HS-5 (cell line): ENCODE results near the gene SETD1B.

Experiments
- DNase-seq: peaks from one replicate; pipeline ENCODE4 v3.0.0-alpha.2; 2012; ENCODE audit warnings: low read depth

The SETD1B gene

DNA sequence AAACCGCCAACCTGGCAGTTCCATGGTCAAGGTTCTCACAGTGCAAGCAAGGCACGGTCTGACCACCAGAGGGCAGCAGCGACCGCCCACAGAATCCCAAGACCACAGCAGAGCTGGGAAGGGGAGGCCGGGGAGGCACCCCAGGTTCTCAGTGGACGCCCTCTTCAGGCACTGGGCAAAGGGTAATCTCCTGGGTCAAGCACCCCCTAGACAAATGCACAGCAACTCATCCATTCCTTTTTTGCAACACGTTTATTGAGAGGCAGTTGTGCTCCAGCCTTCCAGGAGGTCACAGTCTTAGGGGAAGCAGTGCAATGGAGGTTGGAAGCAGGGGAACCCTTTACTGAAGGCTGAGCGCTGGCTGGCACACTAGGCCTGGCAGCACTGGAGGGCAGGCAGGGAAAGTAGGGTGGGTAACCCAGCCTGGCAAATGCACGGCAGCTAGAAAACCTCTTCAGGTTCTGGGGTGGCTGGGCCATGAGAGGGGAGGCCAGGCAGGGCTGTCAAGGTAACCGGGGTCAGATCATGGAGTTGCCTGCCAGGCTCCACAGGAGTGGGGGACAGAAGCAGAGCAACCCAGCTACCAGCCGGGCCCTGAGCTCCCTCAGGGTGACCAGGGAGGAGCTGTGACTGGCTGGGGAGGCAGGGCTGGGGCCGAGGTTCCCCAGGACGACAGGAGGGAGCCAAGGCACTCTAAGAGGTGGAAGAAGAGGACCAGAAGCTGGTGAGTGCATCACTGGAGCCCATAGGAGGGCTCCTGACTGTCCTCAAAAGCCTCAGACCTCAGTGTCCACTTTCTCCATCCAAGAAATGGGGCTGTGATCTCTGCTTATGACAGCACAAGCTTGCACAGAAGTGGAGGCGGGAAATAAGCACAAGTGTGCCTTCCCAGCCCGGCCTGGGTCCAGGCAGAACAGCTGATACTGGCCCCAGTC lies 8.5 kb upstream of the SETD1B start:
- DNase-seq: no peak

GRCh38 chr12:121796855-121797751 lies 6.7 kb upstream of the SETD1B start:
- DNase-seq: no peak

DNA sequence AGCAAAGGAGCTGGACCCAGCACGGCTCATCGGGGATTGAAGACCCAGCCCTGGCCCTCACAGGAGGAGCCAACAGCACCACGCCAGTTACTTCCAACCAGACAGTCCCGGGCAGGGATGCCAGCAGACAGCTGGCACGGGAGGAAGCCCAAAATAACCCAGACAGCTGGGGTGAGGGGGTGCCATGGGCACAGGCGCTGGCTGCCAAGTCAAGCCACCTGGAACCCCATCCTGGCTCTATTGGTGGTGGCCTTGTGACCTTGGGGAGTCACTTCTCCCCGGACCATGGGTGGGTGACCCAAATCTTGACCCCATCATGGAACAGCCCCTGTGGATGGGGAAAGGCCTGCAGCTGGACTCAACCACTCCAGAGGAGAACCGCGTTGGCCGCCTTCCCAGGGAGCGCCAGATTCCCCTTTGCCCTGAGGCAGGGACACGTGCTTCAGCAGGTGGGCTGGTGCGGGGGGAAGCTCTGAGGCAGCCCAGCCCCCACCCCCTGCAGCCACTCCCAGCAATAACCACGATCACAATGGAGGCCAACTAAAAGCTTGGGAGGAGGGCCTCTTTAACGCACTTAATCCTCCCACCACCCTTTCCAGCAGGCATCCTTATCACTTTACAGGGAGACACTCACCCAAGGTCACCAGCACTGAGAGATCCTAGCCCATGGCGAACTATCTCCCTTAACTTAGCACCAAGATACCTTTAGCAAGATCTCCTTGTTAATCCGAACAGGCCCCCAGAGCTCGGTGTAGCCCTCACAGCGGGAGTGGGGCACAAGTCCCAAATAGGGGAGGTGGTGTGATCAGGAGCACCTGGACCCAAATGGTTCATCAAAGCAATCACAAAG lies 5.6 kb upstream of the SETD1B start:
- DNase-seq: no peak

- no peak for DNase-seq
Measured at GRCh38 chr12:121798787-121799155, 5.0 kb upstream of the SETD1B start.

DNA sequence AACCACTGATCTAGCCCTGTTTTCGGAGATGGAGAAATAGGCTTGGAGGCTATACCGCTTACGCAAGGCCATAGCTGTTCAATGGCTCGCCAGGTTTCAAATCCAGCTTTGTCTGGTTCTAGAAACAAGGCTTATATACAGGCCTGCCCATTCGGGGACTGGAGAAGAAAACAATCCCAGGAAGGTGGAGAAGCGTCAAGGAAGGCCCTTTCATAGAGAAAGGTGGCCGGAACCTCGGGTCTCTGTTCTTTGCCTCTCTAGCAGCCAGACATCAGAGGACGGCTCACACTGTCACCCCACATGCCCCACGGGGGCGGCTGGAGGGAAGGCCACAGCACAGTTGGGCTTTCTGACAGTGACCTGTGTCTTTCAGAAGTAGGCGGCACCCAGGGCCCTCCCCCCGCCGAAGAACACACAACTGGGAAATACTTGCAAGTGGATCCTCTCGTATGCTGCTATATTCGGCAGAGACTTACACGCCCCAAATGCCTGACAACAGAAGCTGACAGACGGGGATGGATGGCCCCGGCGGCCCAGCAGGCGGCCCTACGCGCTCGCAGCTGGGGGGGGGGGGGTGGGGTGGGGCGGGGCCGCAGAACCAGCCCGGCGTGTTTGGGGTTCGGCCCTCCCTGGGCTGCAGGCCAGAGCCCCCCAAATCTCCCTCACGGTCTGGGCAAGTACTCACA lies 4.5 kb upstream of the SETD1B start:
- DNase-seq: no peak

GRCh38 chr12:121799842-121800693 lies 3.7 kb upstream of the SETD1B start:
- no peak for DNase-seq

DNA sequence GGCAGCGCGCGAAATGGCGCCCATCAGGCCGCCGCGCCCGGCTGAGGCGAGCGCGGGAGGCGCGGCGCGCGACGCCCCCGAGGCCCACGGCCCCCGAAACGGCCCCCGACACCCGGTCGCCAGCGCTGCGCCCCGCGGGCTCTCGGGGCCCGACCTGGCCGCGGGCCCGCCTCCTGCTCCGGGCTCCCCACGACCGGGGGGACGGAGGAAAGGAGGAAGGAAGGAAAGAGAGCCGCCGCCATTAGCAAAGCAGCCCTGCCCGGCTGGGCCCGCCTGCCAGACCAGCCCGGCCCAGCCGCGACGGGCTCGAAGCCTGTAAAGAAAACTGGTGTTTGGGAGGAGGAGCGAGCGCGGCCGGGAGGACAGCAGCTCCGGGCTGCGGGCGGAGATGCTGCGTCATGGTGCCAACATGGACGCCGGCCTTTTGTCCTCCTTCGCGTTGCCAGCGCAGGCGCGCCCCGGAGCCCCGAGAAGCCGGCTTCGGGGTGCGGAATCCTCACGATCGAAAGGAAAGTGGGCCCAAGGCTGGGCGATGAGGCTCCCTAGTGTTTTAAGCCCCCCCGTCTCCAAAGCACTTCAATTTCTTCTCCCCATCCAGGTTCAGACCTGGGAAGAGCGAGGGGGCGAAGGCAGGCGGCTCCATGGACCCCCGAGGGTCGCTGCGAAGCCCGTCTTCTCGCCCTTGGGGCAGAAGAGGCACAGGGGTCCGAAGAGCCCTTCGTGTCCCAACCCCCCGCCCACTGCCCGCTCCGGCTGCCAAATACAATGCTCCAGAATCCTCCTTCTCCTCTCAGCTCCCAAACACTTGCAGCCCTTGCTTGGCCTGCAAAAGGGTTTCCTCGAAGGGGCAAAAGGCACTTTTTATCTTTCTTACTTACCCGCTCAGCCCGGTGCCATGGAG lies 2.9 kb upstream of the SETD1B start:
- DNase-seq: no peak

GRCh38 chr12:121801595-121802484 lies 2.0 kb upstream of the SETD1B start:
- no peak for DNase-seq

GRCh38 chr12:121802485-121802842 lies 1.3 kb upstream of the SETD1B start:
- DNase-seq: no peak

DNA sequence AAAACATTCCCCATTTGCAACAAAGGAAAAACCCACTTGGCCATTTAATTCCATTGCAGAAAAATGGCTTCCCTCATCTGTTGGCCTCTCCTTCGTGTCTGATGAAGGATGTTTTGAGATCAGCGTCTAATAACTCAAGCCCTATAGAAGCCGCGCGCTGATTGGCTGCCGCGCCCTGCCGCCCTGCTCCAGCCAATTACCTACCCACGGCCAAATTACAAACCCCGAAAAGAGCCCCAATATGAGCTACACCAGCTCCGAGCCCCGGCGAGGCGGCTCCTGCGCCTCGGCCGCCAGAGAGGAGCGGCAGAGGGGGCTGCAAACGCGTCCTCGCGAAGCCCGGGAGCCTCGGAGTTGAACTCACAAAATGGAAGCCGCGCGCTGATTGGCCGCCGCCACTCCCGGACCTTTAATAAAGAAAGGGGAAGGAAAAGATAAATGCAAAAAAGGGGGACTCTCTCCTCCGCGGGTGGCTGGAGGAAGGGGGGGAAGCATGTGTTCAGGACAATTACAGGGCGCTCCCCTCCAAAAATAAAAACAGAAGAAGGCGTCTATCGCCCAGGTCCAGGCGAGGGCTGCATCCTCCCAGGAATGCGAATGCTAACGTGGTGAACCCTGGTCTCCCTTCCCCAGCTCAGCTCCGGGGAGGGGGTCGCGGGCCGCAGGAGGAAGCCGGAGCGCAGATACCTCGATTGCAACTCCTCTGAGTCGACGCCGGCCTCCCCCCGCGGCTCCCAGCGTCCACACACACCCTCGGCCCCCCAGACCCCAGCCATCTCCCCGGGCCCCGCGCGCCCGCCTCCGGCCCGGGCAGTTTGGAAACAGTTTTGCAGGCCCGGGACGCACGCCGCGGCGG lies 738 bp upstream of the SETD1B start:
- DNase-seq: peak; percentile 91

GRCh38 chr12:121804417-121805111 lies 755 bp downstream of the SETD1B start:
- no peak for DNase-seq

DNA sequence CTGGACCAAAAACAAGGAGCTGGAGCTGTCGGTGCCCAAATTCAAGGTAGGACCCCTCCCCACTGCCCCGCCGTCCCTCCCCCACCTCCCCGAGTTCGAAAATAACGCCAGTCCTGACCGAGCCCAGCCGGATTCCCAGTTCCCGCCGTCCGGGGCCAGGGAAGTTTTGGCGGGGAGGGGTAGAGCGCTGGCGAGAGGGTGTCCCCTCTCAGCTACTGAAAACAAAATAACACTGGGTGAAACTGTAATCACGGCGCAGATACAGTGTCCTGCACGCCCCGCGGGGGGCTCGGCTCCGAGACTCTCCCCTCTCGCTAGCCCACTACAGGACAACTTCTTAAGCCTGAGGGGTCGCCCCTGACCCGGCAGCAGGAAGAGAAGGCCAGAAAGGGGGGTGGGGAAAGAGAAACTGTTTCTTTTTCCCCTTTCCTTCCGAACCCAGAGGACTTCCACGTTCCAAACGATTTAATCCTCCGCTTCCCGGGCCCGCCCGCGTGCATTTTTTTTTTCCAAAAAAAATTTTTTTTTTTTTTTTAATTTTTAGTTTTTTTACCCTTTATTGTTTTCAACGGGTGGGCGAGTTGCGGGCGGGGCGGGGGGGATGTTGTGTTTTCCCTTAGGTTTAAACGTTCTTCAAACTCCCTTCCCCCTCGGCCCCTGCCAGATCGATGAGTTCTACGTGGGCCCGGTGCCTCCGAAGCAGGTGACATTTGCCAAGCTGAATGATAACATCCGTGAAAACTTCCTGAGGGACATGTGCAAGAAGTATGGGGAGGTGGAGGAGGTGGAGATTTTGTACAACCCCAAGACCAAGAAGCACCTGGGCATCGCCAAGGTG lies 1.6 kb downstream of the SETD1B start:
- DNase-seq: no peak

- DNase-seq: no peak
Measured at GRCh38 chr12:121806009-121806545, 2.3 kb downstream of the SETD1B start.

DNA sequence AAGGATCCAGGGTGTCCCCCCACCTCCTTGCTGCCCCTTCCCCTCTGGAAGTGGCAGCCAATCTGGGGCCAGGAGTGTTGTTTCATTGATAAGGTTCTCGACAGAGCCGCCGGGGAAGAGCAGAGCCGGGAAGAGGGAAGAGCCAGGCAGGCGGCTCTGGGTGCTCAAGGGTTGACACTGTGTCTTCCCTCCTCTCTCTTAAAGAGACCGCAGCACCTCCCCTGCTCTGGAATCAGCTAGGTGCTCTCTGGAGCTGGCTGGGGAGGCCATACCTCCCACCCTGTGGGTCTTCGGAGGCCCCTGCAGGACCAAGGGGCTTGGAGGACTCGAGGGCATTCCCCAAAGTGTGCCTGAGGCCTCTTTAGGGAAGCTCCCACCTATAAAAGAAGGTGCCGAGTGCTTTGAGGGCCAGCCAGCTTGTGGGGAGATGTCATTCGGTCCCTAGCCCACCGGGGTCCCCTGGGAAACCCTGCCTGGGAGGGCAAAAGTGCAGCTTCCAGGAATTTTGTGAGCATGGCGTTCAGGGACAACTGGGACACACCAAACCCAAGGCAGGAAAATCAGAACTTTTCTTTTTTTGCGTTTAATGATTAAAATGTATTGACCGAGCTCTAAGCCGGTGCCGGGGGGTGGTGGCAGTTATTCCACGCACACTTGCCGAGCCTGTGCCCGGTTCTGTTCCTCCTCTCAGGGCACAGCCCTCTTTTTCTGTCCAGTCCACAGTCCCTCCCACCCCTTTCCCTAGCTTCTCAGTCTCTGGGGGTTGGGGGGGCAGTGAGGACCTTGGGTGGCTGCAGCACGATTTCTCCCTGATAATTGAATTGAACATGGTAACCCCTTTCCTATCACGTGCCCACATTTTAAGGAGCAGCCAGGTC lies 3.0 kb downstream of the SETD1B start:
- DNase-seq: no peak
